ENCODE results near the gene ATF6B.

The ATF6B gene

DNA sequence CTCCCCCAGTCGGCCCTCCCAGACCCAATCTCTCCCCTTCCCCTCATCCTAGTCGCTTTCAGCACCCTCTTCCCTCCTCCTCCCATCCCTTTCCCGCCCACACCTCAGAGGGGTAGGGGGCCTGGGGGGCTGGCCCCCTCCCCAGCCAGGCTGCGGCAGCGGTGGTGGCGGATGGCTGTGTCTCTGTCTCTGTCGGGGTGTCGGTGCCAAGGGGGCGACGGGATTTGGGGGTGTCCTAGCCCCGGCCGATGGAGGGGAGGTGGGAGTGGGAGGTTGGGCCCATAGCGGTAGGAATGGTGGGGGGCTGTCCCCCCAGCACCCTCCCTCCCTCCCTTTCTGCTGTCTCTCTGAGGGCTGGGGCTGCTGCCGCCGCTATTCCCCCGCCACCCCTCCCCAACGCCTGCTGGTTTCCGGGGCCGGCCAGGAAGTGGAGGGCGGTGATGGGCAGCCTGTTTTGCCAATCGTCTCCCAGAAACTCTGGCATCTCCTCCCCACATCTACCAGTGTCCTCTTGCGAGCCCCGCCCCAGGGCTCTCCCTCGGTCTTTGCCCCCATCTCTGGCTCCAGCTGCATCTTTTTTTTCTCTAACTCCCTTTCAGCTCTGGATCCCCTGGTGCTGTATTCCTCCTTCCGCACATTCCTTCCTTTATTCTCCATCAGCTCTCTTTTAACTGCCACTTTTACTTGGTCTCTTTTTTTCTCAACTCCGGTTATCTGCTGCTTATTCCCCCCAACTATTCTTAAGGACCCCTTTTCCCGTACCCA lies 47.8 kb upstream of the ATF6B start, which contains the start of gene AGPAT1:
Gene AGPAT1 (minus strand): TSS at position 374 of the 765 bp plus-strand sequence. CDS start 4,588 bp downstream, outside the sequence.
- TF ChIP-seq YY1 (IDR thresholded peaks at IDR 0.05; ENCODE audit: low read depth) (peak; percentile 40; the same call in 1 of the 2 replicates), TEAD4 (IDR thresholded peaks at IDR 0.05) (peak; percentile 11; the same call in 1 of the 2 replicates), ZBTB7A (IDR thresholded peaks at IDR 0.05; ENCODE audit: low read depth) (peak; percentile 89), EGR1 (IDR thresholded peaks at IDR 0.05) (0 out of 2 replicates have a peak, but pooled peaks have one; percentile 10), CEBPB (IDR thresholded peaks at IDR 0.05) (no peak), TAF1 (IDR thresholded peaks at IDR 0.05; ENCODE audit: low read depth) (peak; percentile 84), MAX (IDR thresholded peaks at IDR 0.05) (no peak)
- TF ChIP-seq, protein P1, sequence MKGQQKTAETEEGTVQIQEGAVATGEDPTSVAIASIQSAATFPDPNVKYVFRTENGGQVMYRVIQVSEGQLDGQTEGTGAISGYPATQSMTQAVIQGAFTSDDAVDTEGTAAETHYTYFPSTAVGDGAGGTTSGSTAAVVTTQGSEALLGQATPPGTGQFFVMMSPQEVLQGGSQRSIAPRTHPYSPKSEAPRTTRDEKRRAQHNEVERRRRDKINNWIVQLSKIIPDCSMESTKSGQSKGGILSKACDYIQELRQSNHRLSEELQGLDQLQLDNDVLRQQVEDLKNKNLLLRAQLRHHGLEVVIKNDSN (IDR thresholded peaks at IDR 0.05) = no peak

GRCh38 chr6:32175322-32175710 lies 47.3 kb upstream of the ATF6B start:
- no peak for TF ChIP-seq CREB1 (IDR thresholded peaks at IDR 0.05; ENCODE audit: low read depth)
- no peak for TF ChIP-seq NFIC (IDR thresholded peaks at IDR 0.05)
- no peak for TF ChIP-seq EP300 (IDR thresholded peaks at IDR 0.05; ENCODE audit: borderline replicate concordance)
- TF ChIP-seq YY1 (IDR thresholded peaks at IDR 0.05; ENCODE audit: low read depth) = no peak
- TF ChIP-seq ZBTB7A (IDR thresholded peaks at IDR 0.05; ENCODE audit: low read depth) = no peak
- TF ChIP-seq CEBPB (IDR thresholded peaks at IDR 0.05) = no peak
- no peak for TF ChIP-seq TEAD4 (IDR thresholded peaks at IDR 0.05)
- no peak for TF ChIP-seq FOXM1 (IDR thresholded peaks at IDR 0.05; ENCODE audit: borderline replicate concordance, low read depth)
- no peak for TF ChIP-seq TAF1 (IDR thresholded peaks at IDR 0.05; ENCODE audit: low read depth)
- TF ChIP-seq, protein P2, sequence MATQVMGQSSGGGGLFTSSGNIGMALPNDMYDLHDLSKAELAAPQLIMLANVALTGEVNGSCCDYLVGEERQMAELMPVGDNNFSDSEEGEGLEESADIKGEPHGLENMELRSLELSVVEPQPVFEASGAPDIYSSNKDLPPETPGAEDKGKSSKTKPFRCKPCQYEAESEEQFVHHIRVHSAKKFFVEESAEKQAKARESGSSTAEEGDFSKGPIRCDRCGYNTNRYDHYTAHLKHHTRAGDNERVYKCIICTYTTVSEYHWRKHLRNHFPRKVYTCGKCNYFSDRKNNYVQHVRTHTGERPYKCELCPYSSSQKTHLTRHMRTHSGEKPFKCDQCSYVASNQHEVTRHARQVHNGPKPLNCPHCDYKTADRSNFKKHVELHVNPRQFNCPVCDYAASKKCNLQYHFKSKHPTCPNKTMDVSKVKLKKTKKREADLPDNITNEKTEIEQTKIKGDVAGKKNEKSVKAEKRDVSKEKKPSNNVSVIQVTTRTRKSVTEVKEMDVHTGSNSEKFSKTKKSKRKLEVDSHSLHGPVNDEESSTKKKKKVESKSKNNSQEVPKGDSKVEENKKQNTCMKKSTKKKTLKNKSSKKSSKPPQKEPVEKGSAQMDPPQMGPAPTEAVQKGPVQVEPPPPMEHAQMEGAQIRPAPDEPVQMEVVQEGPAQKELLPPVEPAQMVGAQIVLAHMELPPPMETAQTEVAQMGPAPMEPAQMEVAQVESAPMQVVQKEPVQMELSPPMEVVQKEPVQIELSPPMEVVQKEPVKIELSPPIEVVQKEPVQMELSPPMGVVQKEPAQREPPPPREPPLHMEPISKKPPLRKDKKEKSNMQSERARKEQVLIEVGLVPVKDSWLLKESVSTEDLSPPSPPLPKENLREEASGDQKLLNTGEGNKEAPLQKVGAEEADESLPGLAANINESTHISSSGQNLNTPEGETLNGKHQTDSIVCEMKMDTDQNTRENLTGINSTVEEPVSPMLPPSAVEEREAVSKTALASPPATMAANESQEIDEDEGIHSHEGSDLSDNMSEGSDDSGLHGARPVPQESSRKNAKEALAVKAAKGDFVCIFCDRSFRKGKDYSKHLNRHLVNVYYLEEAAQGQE (IDR thresholded peaks at IDR 0.05; ENCODE audit: low read depth) = no peak
- no peak for TF ChIP-seq RAD21 (IDR thresholded peaks at IDR 0.05; ENCODE audit: low read depth)

- TF ChIP-seq TAF1 (IDR thresholded peaks at IDR 0.05; ENCODE audit: low read depth) = no peak
These were observed 46.4 kb upstream of the ATF6B start for GRCh38 chr6:32174416-32174815.

DNA sequence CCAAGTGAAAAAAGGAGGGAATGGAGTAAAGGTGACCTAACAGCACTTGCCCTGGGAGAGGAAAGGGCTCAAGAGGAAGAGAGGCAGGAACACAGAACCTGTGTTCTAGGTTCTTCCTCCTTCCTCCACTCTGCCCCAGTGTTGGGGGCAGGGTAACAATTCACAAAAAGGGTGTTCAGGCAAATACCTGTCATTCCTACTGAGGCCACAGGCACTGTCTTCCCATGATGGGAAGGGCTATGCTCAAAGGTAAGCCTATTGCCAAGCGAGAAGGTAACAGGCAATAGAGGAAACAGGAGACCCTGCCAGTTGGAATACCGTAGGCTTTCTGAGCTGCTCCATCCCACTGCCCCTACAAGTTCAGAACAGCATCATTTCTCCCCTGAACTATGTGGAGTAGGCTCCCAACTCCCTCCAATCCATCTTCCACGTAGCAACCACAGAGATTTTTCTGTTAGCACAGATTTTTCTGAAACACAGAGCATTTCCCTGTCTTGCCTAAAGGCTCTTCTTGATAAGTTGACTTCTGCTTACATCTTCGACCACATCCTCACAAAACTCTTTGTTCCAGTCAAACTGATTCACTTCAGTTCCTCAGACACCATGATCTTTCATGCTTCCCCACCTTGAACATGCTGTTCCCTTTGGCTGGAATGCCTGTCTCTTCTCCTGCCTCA lies 45.1 kb upstream of the ATF6B start:
- TF ChIP-seq YY1 (IDR thresholded peaks at IDR 0.05; ENCODE audit: low read depth) = no peak
- TF ChIP-seq, protein P2 (IDR thresholded peaks at IDR 0.05; ENCODE audit: low read depth) = no peak
- TF ChIP-seq TEAD4 (IDR thresholded peaks at IDR 0.05) = no peak
- no peak for TF ChIP-seq CEBPB (IDR thresholded peaks at IDR 0.05)
- TF ChIP-seq, protein P1 (IDR thresholded peaks at IDR 0.05) = no peak
- no peak for TF ChIP-seq CREB1 (IDR thresholded peaks at IDR 0.05; ENCODE audit: low read depth)
- no peak for TF ChIP-seq FOXM1 (IDR thresholded peaks at IDR 0.05; ENCODE audit: borderline replicate concordance, low read depth)
- no peak for TF ChIP-seq NFIC (IDR thresholded peaks at IDR 0.05)
- no peak for TF ChIP-seq ZBTB7A (IDR thresholded peaks at IDR 0.05; ENCODE audit: low read depth)
- no peak for TF ChIP-seq EGR1 (IDR thresholded peaks at IDR 0.05)
- no peak for TF ChIP-seq TCF12 (IDR thresholded peaks at IDR 0.05; ENCODE audit: low read depth)
- TF ChIP-seq MAX (IDR thresholded peaks at IDR 0.05) = no peak
- TF ChIP-seq TAF1 (IDR thresholded peaks at IDR 0.05; ENCODE audit: low read depth) = no peak
- TF ChIP-seq EP300 (IDR thresholded peaks at IDR 0.05; ENCODE audit: borderline replicate concordance) = no peak
- no peak for TF ChIP-seq RAD21 (IDR thresholded peaks at IDR 0.05; ENCODE audit: low read depth)

- TF ChIP-seq ZBTB7A (IDR thresholded peaks at IDR 0.05; ENCODE audit: low read depth) (no peak), FOXM1 (IDR thresholded peaks at IDR 0.05; ENCODE audit: borderline replicate concordance, low read depth) (no peak), YY1 (IDR thresholded peaks at IDR 0.05; ENCODE audit: low read depth) (no peak), TEAD4 (IDR thresholded peaks at IDR 0.05) (no peak), EP300 (IDR thresholded peaks at IDR 0.05; ENCODE audit: borderline replicate concordance) (no peak), MAX (IDR thresholded peaks at IDR 0.05) (no peak), EGR1 (IDR thresholded peaks at IDR 0.05) (no peak), TCF12 (IDR thresholded peaks at IDR 0.05; ENCODE audit: low read depth) (no peak), CEBPB (IDR thresholded peaks at IDR 0.05) (no peak), CREB1 (IDR thresholded peaks at IDR 0.05; ENCODE audit: low read depth) (no peak), RAD21 (IDR thresholded peaks at IDR 0.05; ENCODE audit: low read depth) (no peak), NFIC (IDR thresholded peaks at IDR 0.05) (no peak), TAF1 (IDR thresholded peaks at IDR 0.05; ENCODE audit: low read depth) (no peak)
- TF ChIP-seq, protein P1 (IDR thresholded peaks at IDR 0.05) = no peak
- TF ChIP-seq, protein P2 (IDR thresholded peaks at IDR 0.05; ENCODE audit: low read depth) = no peak
These were observed 43.2 kb upstream of the ATF6B start for GRCh38 chr6:32171234-32171633.
